HuH-7 (cell line): ENCODE measurements around the gene CAPN9.
"Not testable (repeated sequence)": the region's sequence is repeated elsewhere in the genome, so short reads cannot be mapped to it uniquely, and the experiment has no call there.

Source experiments
- DNase-seq: peaks from one replicate; pipeline ENCODE4 v3.0.0; 2011; ENCODE audit warnings: low spot score

The CAPN9 gene

DNA sequence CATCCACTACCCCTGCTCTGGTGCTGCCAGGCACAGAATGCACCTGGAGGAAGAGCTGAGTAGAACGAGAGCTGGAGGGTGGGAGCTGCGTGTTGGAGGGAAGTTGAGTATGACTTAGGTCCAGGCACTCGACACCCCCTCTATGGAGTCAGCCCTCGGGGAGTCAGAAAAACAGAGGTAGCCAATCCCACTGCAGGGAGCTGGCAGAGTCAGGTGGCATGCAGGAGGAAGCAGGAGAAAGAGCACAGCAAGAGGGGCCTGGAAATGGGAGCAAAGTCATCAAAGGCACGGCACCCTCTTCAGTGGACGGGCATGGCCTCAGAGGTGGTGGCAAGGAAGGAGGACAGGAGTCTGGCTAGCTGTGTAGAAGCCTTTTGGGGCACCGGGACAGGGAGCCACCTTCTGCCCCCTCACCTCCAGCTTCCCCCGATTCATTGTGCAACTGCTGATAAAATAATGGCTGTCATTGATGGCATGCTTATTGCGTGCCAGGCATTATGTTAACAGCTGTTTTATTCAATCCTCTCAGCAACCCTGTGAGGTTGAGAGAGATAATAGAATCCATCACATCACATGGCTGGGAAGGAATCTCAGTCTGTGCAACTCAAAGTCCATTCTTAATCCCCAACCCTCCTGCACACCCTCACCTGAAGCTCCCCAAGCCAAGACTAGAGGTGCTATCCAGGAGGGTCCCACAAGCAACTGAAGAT, 79.1 kb downstream of the CAPN9 start:
- no peak for DNase-seq

DNA sequence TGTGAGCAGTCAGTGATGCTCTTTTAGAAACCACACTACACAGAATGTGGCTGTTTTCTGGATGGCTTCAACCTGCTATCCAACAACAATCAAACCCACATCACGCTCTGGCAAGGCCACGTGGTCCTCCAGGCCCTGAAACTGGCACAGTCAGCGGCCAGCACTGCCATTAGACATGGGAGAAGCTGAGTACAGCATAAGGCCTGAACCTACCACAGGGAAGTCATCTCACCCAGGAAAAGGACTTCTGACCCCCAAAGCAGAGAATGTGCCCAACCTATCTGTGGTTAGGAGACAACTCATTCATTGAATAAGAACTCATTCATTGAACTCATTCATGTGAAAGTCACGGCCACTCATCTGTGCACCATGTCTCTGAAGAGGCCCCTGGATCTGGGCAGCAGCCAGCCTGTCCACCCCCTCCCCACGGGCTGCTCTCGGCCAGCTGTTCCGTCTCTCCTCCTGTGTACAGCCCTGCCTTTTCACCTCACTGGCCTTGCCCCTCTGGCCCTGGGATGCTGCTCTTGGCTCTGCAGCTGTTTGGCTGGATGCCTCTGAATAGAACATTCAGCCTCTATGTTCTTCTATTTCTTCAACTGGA, 80.0 kb downstream of the CAPN9 start:
- DNase-seq, result no peak

DNA sequence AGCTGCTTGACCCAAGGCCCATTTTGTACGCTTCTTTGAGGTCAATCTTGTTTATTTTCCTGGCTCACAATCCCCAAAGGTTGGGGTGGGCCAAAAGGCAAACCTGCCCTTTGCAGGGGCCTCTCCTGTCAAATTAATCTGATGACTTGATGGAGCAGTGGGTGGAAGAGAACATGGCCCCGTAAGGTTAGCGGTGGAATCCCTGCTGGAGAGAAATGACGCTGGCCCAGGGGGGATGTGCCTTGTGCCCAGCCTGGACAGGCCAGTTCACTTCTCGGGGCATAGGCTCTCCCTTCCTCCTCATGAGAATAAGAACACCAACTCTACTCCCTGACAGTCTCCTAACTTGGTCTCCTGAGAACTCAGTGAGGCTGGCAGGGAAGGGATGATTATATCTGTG, 80.6 kb downstream of the CAPN9 start:
- DNase-seq, result no peak

DNA sequence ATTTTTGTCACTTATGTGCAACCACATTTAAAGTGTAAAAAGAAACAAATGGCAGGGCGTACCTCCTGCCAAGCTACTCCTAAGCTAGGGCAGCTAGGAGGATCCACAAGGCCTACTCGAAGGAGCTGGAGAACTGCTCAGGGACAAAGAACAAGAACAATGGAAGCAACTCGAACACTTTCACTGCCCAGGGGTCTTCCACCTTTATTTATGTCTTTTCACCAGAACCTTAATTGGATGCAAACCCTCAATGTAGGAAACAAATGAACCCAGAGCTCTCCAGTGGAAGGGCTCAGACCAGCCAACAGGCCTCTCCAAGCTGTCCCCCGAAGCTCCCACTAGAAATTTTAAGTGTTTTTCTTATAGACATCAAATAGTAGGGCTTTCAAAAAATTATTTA, 81.2 kb downstream of the CAPN9 start:
- DNase-seq, result no peak

DNA sequence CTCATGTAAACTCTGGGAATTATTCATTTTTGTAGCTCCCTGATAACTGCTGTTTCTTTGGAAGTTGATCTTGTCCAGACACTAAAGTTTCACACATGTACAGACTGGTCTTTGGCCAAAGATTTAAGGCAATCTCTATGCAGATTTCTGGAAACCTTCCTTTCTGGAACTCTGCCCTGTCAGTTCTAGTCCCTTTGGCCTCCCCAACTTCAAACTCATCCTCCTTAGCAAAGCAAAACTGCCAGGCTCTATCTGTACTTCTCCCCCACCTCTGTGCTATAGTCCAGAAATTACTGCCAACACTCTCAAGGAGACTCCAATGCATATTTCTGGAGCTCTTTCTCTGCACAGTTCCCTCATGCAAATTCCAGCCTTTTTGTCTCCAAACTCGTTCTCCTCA, 84.6 kb downstream of the CAPN9 start:
- no peak for DNase-seq

DNA sequence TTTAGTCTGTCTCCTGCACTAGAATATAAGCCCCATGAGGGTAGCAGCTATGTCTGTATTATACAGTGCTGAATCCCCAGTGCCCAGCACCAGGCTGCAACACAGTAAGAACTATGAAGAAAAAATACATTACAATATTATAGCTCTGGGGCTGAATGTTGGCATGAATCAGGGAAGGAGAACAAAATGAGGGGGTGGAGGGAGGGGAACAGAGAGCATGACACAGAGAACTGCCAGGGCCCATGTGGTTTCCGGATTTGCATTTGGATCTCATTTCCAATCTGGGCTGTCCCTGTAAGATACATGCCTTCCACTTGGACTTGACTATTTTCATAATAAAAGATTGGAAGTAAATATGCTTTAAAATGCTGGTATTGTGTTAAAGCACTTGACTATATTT, 85.3 kb downstream of the CAPN9 start:
- no peak for DNase-seq

DNA sequence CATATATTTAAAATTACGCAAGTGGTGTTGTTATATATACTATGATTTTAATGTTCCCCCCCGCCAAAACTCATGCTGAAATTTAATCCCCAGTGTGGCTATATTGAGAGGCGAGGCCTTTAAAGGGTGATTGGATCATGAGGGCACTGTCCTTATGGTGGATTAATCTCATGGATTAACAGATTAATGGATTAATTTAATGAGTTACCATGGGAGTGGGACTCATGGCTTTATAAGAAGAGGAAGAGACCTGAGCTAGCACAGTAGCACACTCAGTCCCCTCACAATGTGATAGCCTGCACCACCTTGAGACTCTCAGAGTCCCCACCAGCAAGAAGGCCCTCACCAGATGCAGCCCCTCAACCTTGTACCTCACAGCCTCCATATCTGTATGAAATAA, 86.3 kb downstream of the CAPN9 start:
- DNase-seq, result no peak

DNA sequence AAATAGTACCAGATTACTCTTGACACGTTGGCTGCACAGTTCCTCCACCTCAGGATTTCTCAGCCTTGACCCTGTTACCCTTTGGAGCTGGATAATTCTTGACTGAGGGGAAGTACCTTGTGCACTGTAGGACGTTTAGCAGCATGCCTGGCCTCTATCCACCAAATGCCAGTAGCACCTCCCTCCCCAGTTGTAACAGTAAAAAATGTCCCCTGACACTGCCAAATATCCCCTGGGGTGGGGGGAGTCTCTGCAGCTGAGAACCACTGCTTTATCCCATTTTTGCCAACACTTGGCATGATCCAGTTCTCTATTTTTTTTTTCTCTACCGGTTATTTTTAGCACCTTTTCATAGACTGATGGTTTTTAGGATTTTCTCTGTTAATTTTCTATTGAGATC, 87.1 kb downstream of the CAPN9 start:
- DNase-seq, result no peak

DNA sequence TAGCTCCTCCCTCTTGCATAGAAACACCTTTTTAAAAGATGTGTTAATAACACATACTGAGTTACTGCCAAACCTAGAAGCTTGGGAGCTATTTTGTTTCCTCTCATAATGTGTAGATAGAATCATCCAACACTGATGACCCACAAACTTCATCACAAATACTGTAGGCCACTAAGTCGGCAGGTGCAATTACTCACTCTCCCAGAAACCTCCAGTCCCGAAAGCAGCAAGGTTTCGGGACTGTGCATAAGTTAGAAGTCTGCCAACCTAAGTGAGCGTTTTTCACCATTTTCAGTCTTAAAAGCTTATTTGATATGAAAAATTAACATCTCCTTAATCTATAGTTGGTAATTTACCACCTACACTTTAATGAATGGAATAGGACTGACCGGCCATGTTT, 89.2 kb downstream of the CAPN9 start:
- DNase-seq, result no peak

DNA sequence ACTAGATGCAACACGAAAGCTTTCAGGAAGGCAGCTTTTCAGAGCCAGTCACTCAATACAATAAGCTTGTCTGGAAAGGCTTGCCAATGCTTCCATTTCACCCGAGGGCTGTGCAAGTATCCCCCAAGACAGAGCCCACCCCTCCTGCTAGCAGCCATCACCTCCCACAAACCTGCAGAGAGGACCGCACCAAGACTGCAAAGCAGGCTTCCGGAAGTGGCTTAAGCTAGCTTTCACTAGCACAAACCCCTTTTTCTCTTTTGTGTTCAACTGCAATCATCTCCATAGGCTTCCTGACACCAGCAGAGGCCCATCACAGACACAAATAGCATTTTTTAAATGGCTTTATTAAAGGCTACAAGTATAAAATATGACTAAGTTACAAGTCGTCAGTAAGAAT, 89.6 kb downstream of the CAPN9 start:
- no peak for DNase-seq

GRCh38 chr1:230839173-230839572, 92.0 kb downstream of the CAPN9 start:
- no peak for DNase-seq

DNA sequence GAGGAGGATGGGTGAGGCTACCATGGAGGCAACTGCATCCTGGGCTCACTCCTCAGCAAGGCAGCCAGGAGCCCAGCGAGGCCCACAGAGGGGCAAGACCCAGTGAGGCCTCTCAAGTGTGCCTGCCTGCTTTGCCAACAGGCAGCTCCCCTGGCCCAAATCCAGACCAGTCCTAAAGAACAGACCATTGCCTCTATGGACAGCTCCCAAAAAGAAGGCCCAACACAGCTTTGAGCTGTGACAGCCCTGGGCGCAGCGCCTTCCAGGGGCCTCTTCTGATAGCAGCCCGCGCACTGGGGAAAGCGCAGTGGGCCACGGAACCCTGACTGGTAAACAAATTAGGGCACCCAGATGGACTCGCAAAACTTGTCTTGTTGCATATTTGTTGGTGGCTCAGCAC, 95.6 kb downstream of the CAPN9 start:
- DNase-seq, result no peak

GRCh38 chr1:230843503-230844309, 96.5 kb downstream of the CAPN9 start:
- no peak for DNase-seq

DNA sequence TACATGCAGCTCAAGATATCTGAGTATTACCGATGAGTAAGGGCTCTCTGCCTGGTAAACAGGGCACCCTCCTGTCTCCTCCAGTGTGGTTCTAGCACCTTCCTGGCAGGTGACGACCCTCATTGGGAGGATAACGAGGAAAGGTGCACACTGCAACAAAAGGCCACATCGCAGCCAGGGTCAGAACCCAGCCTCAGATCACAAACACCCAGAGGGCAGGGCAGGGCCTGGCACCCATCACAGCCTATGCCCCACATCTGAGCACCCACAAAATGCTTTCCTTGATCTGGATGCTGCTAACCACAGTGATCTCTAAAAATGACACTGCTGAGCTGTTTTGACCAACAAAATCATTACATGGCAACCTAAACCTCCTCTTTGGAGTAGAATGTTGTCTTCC, 97.4 kb downstream of the CAPN9 start:
- no peak for DNase-seq

GRCh38 chr1:230845184-230845583, 98.0 kb downstream of the CAPN9 start:
- not testable (repeated sequence) for DNase-seq

DNA sequence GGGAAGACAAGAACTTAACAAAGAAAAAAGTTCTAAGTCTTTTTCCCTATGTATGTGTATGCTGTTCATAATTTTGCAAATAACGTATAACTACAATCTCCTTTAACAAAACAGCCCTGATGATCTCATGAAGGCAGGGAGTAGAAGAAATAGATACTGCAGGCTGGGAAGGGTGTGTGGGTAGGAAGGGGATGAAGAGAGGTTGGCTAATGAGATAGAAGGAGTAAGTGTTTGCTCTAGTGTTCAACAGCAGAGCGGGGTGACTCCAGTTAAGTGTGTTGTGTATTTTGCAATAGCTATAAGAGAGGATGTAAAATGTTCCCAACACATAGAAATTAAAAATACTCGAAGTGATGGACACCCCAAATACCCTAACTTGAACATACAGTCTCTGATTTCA, 101.0 kb downstream of the CAPN9 start:
- no peak for DNase-seq

GRCh38 chr1:230849451-230850224, 102.5 kb downstream of the CAPN9 start:
- DNase-seq, result no peak

DNA sequence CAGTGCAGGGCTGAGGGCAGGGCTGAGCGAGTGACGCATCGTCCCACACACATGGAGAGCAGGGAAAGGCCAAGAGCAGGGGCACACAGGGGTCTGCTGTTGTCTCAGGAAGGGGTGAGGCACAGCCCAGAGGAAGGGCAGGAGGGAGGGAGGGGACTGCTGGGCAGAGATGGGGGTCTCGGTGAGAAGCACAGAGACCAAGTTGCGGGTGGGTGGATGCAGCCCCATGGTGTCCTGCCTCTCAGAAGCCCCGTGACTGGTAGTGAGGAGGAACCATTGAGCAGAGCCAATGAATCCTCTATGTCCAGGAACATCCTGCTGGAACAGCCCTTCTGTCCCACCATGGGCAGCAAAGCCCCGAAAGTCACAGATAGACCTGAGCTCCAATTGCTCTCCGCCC, 103.4 kb downstream of the CAPN9 start:
- no peak for DNase-seq

DNA sequence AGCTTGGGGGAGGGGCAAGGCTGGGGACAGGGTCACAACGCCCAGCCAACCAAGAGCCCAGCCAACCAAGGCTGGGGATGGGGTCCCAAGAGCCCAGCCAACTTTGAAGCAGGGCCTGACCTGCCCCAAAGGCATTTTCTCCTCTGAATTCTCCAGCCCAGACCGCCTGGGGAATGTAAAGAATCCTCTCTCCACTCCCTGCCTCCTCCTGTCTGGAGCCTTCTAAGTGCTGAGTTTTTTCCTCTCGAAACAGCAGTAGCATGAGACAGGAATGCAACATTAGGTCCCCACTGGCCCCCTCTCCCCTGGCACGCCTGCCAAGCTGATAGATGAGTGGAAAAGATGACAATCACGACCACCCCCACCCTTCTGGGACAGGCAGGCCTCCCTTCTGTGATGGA, 104.1 kb downstream of the CAPN9 start:
- no peak for DNase-seq
